ENCODE data around the gene NHS. TPM values are rescaled to one million over a fixed set of nuclear protein-coding genes. Genes with fewer than 3 reads are reported as not detected.

NHS gene
- total RNA-seq, 2 donors from 2014 or later, result 3.0 to 4.3 TPM

DNA sequence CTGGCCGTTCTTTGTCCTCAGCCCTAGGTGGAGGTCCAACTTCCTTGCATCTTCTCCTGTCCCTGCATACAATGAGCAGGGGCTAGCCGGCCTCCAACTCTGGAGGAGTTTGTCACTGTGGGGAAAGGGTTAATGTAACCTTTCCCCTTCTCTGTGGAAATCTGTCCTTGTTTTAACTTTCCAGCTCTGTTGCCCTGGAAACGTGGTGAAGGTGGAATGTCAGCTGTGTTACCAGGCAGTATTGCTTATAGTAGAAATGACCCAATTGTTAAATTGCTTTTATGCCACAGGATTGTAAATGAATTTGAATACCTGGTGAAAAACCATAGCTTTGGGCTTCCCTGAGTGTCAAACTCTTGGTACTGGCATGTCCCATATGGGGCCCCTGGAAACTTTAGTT is 230.7 kb downstream of the NHS start:
- intact Hi-C loops (cut with DNase I), result no loop called here
- TF ChIP-seq, protein P1, sequence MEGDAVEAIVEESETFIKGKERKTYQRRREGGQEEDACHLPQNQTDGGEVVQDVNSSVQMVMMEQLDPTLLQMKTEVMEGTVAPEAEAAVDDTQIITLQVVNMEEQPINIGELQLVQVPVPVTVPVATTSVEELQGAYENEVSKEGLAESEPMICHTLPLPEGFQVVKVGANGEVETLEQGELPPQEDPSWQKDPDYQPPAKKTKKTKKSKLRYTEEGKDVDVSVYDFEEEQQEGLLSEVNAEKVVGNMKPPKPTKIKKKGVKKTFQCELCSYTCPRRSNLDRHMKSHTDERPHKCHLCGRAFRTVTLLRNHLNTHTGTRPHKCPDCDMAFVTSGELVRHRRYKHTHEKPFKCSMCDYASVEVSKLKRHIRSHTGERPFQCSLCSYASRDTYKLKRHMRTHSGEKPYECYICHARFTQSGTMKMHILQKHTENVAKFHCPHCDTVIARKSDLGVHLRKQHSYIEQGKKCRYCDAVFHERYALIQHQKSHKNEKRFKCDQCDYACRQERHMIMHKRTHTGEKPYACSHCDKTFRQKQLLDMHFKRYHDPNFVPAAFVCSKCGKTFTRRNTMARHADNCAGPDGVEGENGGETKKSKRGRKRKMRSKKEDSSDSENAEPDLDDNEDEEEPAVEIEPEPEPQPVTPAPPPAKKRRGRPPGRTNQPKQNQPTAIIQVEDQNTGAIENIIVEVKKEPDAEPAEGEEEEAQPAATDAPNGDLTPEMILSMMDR (IDR thresholded peaks at IDR 0.05), result no peak
- Histone ChIP-seq H3K36me3 (no peaks in the 10 kb centered on the region), H3K9me3 (no peaks in the 10 kb centered on the region), H3K27ac (no peak overlapping the region), H3K4me3 (no peak overlapping the region), H3K4me1 (no peaks in the 10 kb centered on the region), H3K9ac (ENCODE audit: low read depth in 2 of 2, low read length in 2 of 2) (no peak overlapping the region), H3K27me3 (no peaks in the 10 kb centered on the region)
- no peak for DNase-seq

DNA sequence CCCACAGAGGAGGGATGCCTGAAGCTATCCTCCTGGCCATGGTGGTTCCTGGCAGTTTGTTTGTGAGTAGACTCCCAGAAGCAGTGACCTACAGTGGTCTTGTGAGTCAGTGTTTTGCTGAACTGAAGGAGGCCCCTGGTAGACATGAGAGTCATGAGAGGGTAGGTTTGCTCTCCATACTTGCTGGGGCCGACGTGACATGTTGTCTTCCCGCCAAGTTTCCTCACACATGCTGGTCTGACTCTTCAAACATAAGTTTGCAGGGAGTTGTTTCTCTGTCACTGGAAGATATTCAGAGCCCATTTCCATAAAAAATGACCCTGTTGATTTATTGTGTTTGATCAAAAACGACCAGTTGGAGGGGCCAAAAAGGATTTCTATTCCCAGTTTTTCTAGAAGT is 231.2 kb downstream of the NHS start:
- H3K4me3 ChIP-seq, result no peak overlapping the region
- H3K4me1 ChIP-seq, result no peaks in the 10 kb centered on the region
- no peaks in the 10 kb centered on the region for H3K36me3 ChIP-seq
- H3K27me3 ChIP-seq, result no peaks in the 10 kb centered on the region
- no peaks in the 10 kb centered on the region for H3K9me3 ChIP-seq
- H3K9ac ChIP-seq (ENCODE audit: low read depth in 2 of 2, low read length in 2 of 2), result no peak overlapping the region
- DNase-seq, result no peak
- TF ChIP-seq, protein P1 (IDR thresholded peaks at IDR 0.05), result no peak
- intact Hi-C loops (cut with DNase I), result no loop called here
- H3K27ac ChIP-seq, result no peak overlapping the region

DNA sequence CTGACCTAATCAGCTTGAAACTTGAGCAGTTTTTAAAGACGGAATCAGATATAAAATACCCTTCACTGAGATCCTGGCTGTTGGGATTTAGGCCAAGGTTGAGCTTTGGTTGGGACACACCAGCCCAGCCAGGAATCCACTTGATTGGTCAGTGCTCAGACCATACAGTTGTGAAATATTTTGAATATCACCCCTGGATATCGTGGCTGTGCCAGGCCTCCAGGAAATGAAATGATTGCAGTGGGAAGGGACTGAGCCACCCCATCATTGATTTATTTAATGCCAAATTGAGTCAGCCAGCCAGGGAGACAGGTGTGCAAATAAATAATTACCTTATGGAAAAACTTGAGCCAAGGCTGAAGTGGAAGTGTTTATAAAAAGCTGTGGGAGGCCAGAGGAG is 233.9 kb downstream of the NHS start:
- Histone ChIP-seq H3K27ac (no peak overlapping the region), H3K9ac (ENCODE audit: low read depth in 2 of 2, low read length in 2 of 2) (no peak overlapping the region), H3K4me3 (no peak overlapping the region), H3K9me3 (no peaks in the 10 kb centered on the region), H3K27me3 (no peaks in the 10 kb centered on the region), H3K4me1 (no peaks in the 10 kb centered on the region), H3K36me3 (no peaks in the 10 kb centered on the region)
- intact Hi-C loops (cut with DNase I), result no loop called here
- TF ChIP-seq, protein P1 (IDR thresholded peaks at IDR 0.05), result no peak
- DNase-seq, result no peak

DNA sequence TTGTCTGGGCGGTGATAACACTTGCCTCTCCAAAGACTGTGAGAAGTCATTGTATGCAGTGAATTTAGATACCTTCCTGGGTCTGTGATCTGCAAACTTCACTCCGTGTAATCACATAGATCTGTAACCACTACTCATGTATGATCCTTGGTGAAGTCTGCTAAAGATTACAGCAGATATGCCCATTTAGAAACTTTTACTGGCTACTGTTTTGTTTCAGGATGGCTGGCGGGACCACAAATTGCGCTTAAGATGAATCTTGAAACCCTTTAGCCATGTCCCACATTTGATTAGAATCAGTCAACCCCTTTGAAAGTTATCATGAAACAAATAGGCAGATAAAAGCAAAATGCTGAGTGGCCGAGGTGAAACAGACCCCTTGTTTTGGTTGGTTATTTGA is 235.8 kb downstream of the NHS start:
- TF ChIP-seq, protein P1 (IDR thresholded peaks at IDR 0.05), result no peak
- H3K9me3 ChIP-seq, result no peaks in the 10 kb centered on the region
- intact Hi-C loops (cut with DNase I), result no loop called here
- DNase-seq, result no peak
- no peaks in the 10 kb centered on the region for H3K36me3 ChIP-seq
- no peak overlapping the region for H3K27ac ChIP-seq
- H3K4me1 ChIP-seq, result no peaks in the 10 kb centered on the region
- no peaks in the 10 kb centered on the region for H3K27me3 ChIP-seq
- H3K9ac ChIP-seq (ENCODE audit: low read depth in 2 of 2, low read length in 2 of 2), result no peak overlapping the region
- H3K4me3 ChIP-seq, result no peak overlapping the region

DNA sequence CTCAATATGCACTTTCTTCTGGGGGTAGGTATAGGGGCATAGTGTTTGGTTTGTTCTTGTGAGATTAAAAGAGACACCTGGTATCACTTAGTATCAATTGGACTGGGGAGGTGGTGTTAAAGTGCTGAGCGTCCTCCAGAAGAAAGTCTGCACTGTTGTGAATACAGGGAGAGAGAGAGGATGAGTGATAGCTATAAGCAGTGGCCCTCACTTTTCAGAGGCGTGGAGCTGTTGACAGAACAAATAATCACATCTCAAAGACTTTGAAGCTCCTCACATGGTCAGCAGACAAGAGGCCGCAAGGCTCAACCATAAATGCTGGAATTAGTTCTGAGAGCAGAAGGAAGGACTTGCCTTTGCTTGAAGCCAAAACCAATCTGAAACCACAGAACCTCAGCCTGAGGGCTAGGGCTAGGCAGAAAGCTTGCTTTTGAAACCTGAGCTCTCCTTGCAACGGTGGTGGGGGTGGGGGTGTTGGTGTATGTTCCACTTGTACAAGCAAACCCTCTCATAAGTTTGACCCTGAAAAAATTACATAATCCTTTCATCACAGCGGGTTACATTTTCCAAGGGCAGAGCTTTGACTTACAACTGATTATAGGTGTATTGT is 239.1 kb downstream of the NHS start:
- Histone ChIP-seq H3K4me1 (no peaks in the 10 kb centered on the region), H3K27me3 (no peaks in the 10 kb centered on the region), H3K9ac (ENCODE audit: low read depth in 2 of 2, low read length in 2 of 2) (no peak overlapping the region), H3K27ac (no peak overlapping the region), H3K9me3 (no peaks in the 10 kb centered on the region), H3K36me3 (no peaks in the 10 kb centered on the region), H3K4me3 (no peak overlapping the region)
- TF ChIP-seq, protein P1 (IDR thresholded peaks at IDR 0.05), result no peak
- intact Hi-C loops (cut with DNase I), result no loop called here
- no peak for DNase-seq

Data from colonic mucosa (tissue), 4 donors.